NB4 (cell line): ENCODE measurements around the gene MSL1.

Experiments
- DNase-seq: peaks from one replicate; pipeline ENCODE4 v3.0.0; 2010; ENCODE audit warnings: low read depth
- H3K4me3 ChIP-seq: one replicate; pipeline ENCODE4 v1.5.1; 2011; ENCODE audit warnings: mild to moderate bottlenecking, low read depth, low read length, moderate library complexity
- CTCF ChIP-seq: IDR thresholded peaks from one replicate; pipeline ENCODE4 v1.5.1; 2012; ENCODE audit warnings: low read depth, low read length
- MAX ChIP-seq: IDR thresholded peaks from 2 replicates; pipeline ENCODE4 v1.6.1; 2011; ENCODE audit warnings: low read depth, low read length
- MYC ChIP-seq: IDR thresholded peaks from 2 replicates; pipeline ENCODE4 v1.6.1; 2011; ENCODE audit warnings: low read depth, low read length
- POLR2A ChIP-seq: IDR thresholded peaks from 2 replicates; pipeline ENCODE4 v1.6.1; 2011; ENCODE audit warnings: mild to moderate bottlenecking; ENCODE audit not compliant: insufficient read length; ENCODE audit errors: extremely low read depth

The MSL1 gene

GRCh38 chr17:40168262-40168832, 46.6 kb downstream of the MSL1 start:
- H3K4me3 ChIP-seq: no peak overlapping the region
- DNase-seq: peak; percentile 69
- TF ChIP-seq POLR2A (no peak), MYC (no peak), CTCF (peak; percentile 64), MAX (no peak)

- DNase-seq: no peak
- no peak overlapping the region for H3K4me3 ChIP-seq
- TF ChIP-seq POLR2A (no peak), MYC (no peak), MAX (no peak), CTCF (no peak)
Observed at GRCh38 chr17:40170325-40170724, 48.6 kb downstream of the MSL1 start.

DNA sequence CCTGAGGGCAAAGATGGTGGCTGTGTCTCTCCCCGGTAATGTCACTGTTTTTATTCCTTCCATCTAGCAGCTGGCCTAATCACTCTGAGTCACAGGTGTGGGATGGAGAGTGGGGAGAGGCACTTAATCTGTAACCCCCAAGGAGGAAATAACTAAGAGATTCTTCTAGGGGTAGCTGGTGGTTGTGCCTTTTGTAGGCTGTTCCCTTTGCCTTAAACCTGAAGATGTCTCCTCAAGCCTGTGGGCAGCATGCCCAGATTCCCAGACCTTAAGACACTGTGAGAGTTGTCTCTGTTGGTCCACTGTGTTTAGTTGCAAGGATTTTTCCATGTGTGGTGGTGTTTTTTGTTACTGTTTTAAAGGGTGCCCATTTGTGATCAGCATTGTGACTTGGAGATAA, 50.0 kb downstream of the MSL1 start:
- TF ChIP-seq POLR2A: no peak
- no peak for TF ChIP-seq MAX
- TF ChIP-seq CTCF: no peak
- no peak for TF ChIP-seq MYC
- no peak overlapping the region for H3K4me3 ChIP-seq
- no peak for DNase-seq

DNA sequence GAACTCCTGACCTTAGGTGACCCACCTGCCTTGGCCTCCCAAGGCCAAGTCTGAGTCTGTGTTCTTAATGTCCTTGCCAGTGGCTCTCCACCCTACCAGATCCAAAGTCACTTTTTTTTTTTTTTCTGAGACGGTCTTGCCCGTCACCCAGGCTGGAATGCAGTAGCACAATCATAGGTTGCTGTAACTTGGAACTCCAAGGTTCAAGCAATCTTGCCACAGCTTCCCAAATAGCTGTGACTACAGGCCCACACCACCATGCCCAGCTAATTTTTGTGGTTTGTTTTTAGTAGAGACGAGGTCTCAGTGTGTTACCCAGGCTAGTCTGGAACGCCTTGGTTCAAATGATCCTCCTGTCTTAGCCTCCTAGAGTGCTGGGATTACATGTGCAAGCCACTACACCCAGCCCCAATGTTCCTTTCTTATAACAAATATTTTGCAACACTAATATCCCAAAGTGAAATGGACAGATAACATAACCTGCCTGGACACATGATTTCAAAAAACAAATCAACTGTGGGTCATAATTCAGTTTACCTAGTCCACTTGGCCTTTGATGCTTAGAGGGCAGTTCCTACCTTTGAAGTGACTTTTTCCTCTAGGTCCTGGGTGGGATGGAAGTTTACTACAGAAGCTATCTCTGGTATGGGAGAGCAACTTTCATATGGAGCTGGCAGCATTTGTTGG, 51.5 kb downstream of the MSL1 start:
- TF ChIP-seq CTCF (no peak), MYC (no peak), MAX (no peak), POLR2A (no peak)
- no peak for DNase-seq
- H3K4me3 ChIP-seq: no peak overlapping the region

- no peak for TF ChIP-seq POLR2A
- TF ChIP-seq MYC: no peak
- TF ChIP-seq MAX: no peak
- no peak for TF ChIP-seq CTCF
Observed at GRCh38 chr17:40173778-40174135, 52.0 kb downstream of the MSL1 start.

More at GRCh38 chr17:40173778-40174135, 52.0 kb downstream of the MSL1 start:
- DNase-seq: no peak
- H3K4me3 ChIP-seq: no peak overlapping the region
